Measurements from ENCODE around the gene SLC12A9.
"Not testable (repeated sequence)": the region's sequence is repeated elsewhere in the genome, so short reads cannot be mapped to it uniquely, and the experiment has no call there.

SLC12A9 gene, protein sequence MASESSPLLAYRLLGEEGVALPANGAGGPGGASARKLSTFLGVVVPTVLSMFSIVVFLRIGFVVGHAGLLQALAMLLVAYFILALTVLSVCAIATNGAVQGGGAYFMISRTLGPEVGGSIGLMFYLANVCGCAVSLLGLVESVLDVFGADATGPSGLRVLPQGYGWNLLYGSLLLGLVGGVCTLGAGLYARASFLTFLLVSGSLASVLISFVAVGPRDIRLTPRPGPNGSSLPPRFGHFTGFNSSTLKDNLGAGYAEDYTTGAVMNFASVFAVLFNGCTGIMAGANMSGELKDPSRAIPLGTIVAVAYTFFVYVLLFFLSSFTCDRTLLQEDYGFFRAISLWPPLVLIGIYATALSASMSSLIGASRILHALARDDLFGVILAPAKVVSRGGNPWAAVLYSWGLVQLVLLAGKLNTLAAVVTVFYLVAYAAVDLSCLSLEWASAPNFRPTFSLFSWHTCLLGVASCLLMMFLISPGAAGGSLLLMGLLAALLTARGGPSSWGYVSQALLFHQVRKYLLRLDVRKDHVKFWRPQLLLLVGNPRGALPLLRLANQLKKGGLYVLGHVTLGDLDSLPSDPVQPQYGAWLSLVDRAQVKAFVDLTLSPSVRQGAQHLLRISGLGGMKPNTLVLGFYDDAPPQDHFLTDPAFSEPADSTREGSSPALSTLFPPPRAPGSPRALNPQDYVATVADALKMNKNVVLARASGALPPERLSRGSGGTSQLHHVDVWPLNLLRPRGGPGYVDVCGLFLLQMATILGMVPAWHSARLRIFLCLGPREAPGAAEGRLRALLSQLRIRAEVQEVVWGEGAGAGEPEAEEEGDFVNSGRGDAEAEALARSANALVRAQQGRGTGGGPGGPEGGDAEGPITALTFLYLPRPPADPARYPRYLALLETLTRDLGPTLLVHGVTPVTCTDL

DNA sequence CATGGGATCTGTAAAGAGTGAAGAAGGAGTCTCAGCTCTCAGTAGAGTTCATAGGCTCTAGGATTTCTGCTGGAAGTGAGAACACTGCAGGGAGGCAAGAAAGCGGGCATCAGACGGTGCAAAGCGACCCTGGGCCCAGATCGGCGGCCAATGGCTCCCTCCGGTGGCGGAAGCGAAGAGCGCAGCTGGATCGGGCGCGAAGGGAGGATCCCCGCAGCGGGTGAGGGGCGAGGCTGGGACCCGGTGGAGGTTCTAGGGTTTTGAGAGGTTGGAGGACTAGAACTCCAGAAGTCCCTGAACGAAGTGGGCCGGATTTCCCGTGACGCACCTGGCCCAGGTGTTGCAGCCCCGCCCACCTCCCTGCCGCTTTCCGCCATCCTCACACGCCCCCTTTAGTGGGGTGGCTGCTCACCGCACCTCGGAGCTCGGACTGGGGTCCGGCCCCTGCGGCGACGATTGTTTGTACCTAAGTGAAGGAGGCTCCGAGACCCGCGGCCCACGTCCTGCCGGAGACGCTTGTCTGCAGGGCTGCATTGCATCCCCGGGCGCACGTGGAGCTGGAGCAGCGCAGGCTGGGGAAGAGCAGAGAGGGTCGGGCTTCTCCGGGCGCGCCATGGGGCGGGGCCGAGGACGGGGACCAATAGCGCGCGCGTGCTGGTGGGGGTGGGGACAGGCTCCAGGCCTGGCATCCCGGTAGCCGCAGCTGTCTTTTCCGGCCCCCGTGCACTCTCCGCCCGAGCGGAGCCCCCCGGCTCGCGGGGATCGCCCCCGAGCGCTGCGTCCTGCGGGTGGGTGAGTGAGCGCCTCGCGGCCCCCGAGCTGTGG lies at the start of gene SLC12A9:
Gene SLC12A9, plus strand, starts transcription at position 666 of the 825 bp plus-strand sequence. CDS start 1,485 bp downstream, outside the sequence.
- DNase-seq = peak; percentile 84

DNA sequence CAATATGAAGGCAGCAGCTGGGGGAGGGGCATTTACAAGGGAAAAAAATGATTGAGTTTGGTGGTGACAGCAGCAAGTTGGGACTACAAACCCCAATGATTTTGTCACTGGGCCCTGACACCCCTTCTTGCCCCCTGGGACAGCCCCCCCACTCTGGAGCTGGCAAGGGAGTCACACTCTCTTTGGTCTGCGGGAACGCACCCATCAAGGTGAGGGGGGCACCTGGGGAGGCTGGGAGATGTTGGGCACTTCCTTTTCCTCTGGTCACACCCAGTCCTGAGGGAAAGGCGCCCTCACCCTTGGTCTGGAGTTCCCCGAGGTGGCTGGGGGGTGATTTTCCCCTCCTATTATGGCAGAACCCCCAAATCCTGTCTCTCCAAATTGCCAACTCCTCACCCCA lies 49.6 kb upstream of the SLC12A9 start:
- DNase-seq = no peak

DNA sequence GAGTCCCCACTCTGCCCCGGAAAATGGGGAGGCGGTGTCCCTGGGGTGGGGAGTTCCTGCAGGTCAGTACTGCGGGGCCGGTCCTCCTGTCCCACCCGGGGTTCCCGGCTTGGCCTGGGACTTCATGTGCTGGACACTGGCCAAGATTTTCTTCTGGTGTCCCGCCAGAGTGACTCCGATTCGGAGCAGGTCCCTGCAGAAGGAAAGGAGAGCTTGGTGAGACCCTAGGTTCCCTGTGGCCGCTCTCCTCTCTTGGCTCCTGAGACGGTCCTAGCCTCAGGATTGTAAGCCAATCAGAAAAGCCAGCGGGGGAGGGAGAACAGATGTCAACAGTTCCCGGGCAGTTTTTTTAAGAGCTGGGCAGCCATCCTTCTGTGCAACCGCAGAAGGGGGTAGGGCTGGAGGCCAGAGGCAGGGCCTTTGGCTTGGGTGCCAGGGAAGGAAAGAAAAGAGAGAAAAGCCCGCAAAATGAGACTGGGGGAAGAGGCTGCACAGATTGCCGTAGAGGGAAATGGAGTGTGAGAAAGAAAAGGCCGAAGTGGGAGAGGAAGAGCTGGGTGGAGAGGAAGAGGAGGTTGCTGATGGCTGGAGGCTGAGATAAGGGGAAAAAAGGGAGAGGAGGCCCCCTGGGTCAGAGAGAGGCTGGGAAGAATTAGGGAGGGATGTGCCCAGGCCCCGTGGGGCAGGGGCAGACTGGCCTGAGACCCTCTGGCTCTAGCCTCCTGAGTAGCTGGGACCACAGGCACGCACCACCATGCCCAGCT lies 48.9 kb upstream of the SLC12A9 start:
- no peak for DNase-seq

DNA sequence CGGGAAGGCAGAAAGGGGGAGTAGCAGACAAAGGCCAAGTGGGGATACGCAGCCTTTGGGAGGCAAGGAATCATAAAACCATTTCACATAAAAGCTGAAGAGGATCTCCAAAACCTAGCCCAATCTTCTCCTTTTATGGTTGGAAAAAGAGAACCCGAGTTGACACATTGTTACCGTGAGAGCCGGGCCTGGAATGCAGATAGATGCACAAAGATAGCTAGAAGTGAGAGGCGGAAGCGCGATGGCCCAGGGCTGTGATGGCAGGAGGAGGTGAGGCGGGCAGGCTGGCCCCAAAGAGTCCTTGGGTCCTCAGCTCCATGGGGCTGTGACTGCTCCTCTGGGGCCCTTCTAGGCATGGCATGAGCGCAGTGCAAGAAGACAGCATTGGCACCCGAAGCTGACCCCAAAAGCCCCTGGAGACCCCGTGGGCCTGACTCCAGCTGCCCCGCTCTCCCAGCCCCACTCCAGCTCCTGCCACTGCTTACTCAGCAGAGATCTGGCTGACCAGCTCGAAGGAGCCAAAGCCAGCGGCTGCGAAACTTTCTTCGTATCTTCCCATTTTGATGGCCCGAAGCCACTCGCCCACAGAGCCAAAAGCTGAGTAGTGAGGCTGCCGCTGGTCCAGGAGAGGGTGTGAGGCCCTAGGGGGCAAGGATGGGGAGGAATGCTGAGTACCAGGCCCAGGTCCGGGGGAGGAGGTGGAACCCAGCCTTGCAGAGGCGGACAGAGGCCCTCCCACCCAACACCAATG lies 47.7 kb upstream of the SLC12A9 start:
- no peak for DNase-seq

DNA sequence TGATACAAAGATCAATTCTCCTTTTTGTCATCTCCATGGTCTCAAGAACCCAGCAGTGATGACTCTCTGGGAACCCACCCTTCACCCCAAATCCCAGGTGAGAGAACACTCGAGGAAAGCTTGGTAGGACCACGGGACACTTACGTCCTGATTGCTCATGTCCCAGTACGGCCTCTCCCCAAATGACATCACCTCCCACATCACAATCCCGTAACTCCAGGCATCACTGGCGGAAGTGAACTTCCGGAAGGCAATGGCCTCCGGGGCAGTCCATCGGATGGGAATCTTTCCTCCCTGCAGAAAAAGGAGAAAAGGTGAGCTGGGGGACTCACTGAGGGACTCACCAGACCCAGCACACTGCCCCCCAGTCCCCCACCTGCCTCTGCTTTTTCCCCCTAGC lies 46.2 kb upstream of the SLC12A9 start:
- DNase-seq = no peak

DNA sequence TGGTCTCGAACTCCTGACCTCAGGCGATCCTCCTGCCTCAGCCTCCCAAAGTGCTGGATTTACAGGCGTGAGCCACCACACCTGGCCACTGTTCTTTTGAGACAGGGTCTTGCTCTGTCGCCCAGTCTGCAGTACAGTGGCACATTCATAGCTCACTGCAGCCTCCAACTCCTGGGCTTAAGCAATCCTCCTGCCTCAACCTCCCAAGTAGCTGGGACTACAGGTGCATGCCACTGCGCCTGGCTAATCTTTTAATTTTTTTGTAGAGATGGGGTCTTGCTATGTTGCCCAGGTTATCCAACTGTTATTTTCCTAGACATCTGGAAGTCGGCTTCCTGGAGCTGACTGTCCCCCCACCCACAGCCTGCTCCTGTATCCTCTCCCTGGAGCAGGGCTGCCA lies 45.6 kb upstream of the SLC12A9 start:
- DNase-seq = not testable (repeated sequence)

DNA sequence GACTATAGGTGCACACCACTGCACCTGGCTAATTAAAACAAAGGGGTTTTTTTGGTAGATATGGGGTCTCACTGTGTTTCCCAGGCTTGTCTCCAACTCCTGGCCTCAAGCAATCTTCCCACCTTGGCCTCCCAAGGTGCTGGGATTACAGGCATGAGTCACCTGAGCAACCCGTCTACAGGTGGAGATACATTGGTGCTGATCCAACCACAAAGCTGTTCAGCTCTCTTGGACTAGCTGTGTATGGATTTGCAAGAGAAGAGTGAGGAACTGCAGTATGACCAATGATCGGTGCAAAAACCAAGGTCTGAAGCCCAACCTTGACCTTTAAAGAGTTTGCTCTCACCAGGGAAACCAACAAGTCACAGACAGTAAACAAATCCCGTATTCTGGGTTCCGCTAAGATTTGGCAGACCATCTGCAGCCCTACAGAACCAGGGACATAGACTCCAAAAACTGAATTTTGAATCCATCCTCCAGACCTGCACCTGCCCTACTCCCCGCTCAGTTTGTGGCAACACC lies 44.1 kb upstream of the SLC12A9 start:
- no peak for DNase-seq

DNA sequence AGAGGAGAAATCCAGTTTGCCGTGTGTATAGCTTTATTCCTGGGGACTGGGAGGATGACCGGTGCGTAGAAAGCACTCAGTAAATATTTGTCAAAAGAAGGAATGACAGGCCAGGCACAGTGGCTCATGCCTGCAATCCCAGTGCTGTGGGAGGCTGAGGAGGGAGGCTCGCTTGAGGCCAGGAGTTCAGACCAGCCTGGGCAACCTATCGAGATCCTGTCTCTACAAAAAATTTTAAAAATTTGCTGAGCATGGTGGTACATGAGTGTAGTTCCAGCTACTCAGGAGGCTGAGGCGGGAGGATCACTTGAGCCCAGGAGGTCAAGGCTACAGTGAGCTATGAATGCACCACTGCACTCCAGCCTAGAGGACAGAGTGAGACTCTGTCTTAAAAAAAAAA lies 41.0 kb upstream of the SLC12A9 start:
- DNase-seq = no peak

DNA sequence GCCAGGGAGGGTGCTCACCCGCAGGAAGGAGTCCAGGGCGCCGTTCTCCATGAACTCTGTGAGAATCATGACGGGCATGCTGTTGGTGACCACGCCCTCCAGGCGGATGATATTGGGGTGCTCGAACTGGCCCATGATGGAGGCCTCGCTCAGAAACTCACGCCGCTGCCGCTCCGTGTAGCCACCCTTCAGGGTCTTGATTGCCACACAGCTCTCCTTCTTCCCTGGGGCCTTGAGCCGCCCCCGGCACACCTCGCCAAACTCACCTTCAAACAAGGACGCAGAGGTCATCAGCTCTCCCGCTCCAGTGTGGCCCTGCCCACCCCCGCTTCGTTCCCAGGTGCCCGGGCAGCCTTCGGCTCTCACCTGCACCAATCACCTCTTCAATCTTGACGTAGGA lies 39.8 kb upstream of the SLC12A9 start:
- no peak for DNase-seq

DNA sequence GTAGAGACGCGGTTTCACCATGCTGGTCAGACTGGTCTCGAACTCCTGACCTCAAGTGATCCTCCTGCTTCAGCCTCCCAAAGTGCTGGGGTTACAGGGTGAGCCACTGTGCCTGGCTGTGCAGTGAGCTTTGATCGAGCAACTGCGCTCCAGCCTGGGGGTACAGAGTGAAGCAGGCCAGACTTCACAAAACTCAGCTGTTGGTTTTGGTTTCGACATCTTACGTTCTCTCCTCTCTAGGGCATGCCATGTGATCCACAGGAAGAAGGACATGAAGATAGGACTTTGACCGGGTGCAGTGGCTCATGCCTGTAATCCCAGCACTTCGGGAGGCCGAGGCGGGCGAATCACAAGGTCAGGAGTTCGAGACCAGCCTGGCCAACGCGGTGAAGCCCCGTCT lies 36.0 kb upstream of the SLC12A9 start:
- DNase-seq = not testable (repeated sequence)

DNA sequence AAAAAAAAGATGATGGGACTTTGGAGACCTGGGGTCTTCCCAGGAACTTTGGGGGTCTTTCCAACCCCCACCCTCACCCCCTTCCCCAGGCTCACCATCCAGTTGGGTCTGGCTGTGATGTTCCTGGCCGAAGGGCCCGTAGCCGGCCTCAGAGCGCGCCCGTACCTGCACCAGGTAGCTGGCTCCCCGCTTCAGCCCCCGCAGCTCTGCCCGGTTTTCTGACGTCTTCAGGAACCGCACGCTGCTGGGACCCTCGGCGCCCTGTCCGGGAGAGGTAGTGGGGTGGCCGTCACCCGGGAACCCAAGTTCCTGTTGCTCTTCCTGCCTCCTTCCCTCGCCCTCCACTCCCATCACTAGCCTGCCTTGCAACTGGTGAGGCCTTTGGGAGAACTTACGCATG lies 35.4 kb upstream of the SLC12A9 start:
- DNase-seq = no peak

DNA sequence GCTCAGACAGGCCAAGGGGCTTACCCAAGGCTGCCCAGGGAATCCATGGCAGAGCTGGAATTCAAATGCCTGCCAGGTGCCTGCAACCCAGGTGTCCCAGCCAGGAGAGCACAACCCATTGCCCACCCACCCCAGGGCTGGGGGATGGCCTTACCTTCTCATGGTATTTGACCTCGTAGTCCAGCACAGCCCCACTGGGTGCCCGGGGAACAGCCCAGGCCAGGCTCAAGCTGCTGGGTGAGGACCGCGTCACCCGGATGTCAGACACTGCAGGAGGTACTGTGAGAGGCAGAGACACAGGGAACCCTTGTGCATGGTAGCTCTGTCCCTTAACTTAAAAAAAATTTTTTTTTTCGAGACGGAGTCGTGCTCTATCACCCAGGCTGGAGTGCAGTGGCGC lies 34.1 kb upstream of the SLC12A9 start:
- DNase-seq = no peak

DNA sequence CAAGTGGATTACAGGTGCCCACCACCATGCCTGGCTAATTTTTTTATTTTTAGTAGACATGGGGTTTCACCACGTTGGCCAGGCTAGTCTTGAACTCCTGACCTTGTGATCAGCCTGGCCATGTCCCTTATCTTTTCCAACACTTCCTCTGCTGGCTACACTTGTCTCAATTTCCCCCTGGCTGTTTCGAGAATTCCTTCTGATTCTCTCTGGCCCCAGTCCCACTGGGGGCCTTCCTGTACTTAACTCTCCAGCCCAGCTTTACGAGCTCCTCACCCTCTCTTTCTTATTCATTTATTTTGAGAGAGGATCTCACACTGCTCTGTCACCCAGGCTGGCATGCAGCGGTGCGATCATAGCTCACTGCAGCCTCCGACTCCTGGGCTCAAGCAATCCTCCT lies 33.7 kb upstream of the SLC12A9 start:
- no peak for DNase-seq

DNA sequence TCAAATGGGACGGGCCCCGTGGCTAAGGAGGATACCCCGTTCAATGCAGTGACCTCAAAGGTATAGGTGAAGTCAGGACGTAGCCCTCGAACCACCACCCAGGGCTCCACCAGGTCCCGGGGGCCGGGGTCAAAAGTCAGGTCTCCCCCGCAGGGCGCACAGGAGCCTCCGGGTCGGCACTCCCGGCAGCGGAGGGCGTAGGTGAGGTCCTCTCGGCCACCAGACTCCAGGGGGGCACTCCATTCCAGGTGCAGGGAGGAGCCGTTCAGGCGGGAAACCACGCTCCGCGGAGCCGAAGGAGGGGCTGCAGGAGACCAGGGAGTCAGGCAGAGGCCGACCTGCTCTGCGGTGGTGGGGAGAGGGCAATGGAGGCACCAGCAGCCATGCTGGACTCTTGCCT lies 32.9 kb upstream of the SLC12A9 start:
- DNase-seq = no peak

DNA sequence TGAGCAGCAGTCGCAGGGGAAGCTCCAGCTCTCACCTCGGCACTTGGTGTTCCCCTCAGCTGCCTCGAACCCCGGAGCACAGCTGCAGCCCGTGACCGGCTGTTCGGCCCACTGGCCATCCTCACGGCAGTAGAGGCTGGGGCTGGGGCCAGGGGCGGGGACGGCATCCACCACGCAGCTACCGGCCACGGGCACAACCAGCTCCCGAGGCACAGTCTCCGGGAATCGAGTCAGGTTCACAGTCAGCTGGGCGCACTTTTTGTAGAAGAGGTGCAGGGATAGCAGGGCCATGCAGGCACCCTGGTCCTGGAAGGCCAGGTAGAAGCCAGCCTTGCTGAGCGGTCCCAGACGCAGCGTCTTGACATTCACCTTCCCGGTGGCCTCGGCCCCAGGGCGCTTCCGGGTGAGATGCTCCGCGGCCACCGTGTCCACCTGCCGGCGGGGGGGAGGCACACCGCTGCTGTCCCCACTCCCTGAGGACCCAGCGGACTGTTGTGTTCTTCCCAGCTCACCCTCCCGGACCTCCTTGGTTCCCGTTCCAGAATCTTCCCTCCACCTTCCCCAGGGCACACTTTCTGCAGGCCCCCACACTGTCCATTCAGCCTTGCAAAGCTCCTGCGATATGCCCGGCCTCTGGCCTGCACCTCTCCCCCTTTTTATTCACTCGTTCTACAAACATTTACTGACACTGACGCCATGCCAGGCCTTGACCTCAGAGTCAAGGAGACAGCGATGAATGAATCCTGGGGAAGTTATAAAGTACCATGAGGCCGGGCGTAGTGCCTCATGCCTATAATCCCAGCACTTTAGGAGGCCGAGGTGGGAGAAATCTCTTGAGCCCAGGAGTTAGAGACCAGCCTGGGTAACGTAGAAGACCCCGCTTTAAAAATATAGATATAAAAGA lies 30.0 kb upstream of the SLC12A9 start:
- DNase-seq = no peak

DNA sequence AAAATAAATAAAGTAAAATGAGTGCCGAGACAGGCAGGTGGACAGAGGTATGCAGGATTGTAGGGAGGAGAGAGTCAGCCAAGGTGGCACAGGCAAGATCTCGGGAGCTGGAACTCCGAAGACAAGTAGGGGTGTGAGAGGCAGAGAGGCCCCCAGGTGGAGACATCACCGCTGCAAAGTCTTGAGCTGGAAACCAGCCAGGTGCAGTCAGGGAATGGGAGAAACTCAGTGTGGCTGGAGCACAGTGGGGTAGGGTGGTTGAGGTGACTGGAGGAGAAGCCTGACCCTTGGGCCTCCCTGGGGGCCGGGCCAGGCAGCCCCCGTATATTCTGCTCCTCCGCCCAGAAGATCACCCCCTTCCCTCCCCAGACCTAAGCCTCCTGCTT lies 29.4 kb upstream of the SLC12A9 start:
- DNase-seq = no peak

DNA sequence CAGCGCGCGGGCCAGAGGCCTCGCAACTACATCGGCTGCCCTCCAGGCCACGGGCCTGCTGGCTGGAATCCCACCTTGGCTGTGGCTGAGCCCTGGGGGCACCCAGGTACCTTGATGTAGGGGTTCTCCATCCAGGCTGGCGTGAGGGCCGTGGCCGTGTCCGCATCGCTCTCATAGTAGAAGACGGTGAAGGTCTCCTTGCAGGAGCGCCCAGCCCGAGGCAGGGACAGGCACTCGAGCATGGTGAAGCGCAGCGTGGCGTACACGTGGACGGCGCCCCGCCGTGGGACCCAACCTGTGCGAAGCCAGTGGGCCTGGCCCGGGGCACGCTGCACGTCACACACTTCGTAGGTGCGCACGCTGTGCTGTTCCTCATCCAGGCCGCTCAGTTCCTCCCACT lies 29.0 kb upstream of the SLC12A9 start:
- DNase-seq = no peak

DNA sequence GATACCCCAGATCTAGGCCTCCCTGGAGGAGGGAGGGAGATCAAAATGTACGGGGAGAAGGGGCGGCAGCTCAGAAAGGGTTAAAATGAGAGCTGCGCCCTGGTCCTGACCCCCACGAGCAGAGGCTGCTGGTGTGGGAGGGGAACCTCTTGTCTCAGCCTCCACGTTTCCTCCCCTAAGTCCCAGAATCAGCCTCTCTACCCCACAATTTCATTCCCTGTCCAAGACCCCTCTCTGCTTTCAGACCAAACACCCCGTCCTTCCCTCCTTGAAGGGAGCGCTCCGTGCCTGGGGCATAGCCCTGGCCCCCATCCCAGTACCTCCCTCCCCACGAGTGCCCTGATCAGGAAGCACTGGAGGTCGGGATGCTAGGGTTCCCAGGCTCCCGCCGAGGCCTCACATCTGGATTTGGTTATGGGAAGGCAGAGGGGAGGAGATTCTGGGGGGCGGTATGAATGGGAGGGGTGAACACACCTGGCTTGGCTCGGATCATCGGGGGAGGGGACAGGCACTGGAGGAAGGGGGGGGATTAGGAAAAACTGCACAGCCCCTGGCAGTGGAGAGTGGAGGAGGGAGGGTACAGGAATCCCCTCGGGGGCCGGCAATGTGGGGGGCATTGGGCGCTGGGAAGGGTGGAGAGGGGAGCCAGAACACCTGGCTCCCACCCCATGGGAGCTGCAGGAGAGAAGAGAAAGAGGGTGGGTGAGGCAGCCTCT lies 27.9 kb upstream of the SLC12A9 start:
- no peak for DNase-seq

DNA sequence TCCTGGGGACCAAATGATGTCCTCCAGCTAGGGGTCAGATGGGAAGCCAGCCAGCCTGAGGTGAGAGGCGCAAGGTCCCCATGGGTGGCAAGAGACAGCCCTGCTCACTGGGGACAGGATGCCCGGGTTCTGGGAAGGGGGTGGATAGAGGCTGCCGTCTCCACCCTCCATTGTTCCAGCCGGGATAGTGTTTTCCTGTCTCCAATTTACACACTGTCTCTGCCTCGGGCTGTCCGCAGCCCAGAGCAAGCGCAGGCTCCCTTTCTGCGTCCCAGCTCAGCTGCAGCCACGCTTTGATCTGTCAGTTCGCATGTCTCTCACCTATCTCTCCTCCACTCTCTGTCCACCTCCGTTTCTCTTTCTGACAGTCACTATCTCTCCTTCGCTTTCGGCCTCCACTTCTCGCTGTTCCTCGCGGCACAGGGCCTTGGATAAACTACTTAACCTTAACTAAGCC lies 27.3 kb upstream of the SLC12A9 start:
- no peak for DNase-seq

Data from stimulated activated naive CD4-positive, alpha-beta T cell treated with Interleukin-2 at 50 U/mL for 16 hours (primary cell).